ENCODE measurements around the gene LCP2. TPM values are rescaled to one million over a fixed set of nuclear protein-coding genes. Genes with fewer than 3 reads are reported as not detected.

Gene LCP2
- total and polyA plus RNA-seq, 10 of the 15 experiments (the other 5 are each of a cell fraction or from before 2014, with no cell fraction given): 8.0 to 50.5 (median 20.6) TPM

DNA sequence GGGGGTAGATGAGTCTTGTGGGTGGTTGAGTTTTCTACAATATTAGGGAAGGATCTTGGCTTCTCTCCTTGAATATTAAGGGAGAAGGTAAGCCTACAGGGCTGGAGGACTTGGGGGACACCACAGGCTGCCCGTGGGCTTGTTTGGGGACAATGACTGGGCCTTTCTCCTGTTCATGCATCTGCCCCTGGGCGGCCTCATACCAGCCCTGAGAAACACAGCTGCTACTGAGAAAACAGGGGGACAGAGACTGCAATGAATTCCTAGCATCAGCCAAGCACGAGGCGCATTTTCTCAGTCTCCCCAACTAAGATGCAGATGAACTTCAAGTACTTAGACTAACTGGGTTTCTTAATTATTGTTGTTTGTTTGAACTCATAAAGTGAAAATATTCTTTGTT, 40.2 kb downstream of the LCP2 start (continued):
- no peak for TF ChIP-seq RBBP5 (conservative IDR thresholded peaks at IDR 0.05)
- TF ChIP-seq, protein P1, sequence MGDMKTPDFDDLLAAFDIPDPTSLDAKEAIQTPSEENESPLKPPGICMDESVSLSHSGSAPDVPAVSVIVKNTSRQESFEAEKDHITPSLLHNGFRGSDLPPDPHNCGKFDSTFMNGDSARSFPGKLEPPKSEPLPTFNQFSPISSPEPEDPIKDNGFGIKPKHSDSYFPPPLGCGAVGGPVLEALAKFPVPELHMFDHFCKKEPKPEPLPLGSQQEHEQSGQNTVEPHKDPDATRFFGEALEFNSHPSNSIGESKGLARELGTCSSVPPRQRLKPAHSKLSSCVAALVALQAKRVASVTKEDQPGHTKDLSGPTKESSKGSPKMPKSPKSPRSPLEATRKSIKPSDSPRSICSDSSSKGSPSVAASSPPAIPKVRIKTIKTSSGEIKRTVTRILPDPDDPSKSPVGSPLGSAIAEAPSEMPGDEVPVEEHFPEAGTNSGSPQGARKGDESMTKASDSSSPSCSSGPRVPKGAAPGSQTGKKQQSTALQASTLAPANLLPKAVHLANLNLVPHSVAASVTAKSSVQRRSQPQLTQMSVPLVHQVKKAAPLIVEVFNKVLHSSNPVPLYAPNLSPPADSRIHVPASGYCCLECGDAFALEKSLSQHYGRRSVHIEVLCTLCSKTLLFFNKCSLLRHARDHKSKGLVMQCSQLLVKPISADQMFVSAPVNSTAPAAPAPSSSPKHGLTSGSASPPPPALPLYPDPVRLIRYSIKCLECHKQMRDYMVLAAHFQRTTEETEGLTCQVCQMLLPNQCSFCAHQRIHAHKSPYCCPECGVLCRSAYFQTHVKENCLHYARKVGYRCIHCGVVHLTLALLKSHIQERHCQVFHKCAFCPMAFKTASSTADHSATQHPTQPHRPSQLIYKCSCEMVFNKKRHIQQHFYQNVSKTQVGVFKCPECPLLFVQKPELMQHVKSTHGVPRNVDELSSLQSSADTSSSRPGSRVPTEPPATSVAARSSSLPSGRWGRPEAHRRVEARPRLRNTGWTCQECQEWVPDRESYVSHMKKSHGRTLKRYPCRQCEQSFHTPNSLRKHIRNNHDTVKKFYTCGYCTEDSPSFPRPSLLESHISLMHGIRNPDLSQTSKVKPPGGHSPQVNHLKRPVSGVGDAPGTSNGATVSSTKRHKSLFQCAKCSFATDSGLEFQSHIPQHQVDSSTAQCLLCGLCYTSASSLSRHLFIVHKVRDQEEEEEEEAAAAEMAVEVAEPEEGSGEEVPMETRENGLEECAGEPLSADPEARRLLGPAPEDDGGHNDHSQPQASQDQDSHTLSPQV (IDR thresholded peaks at IDR 0.05): no peak
- TF ChIP-seq, protein P2, sequence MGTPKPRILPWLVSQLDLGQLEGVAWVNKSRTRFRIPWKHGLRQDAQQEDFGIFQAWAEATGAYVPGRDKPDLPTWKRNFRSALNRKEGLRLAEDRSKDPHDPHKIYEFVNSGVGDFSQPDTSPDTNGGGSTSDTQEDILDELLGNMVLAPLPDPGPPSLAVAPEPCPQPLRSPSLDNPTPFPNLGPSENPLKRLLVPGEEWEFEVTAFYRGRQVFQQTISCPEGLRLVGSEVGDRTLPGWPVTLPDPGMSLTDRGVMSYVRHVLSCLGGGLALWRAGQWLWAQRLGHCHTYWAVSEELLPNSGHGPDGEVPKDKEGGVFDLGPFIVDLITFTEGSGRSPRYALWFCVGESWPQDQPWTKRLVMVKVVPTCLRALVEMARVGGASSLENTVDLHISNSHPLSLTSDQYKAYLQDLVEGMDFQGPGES (IDR thresholded peaks at IDR 0.05): no peak
- TF ChIP-seq, protein P3, sequence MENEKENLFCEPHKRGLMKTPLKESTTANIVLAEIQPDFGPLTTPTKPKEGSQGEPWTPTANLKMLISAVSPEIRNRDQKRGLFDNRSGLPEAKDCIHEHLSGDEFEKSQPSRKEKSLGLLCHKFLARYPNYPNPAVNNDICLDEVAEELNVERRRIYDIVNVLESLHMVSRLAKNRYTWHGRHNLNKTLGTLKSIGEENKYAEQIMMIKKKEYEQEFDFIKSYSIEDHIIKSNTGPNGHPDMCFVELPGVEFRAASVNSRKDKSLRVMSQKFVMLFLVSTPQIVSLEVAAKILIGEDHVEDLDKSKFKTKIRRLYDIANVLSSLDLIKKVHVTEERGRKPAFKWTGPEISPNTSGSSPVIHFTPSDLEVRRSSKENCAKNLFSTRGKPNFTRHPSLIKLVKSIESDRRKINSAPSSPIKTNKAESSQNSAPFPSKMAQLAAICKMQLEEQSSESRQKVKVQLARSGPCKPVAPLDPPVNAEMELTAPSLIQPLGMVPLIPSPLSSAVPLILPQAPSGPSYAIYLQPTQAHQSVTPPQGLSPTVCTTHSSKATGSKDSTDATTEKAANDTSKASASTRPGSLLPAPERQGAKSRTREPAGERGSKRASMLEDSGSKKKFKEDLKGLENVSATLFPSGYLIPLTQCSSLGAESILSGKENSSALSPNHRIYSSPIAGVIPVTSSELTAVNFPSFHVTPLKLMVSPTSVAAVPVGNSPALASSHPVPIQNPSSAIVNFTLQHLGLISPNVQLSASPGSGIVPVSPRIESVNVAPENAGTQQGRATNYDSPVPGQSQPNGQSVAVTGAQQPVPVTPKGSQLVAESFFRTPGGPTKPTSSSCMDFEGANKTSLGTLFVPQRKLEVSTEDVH (IDR thresholded peaks at IDR 0.05; ENCODE audit: low read depth, partially characterized antibody): no peak
- TF ChIP-seq, protein P4, sequence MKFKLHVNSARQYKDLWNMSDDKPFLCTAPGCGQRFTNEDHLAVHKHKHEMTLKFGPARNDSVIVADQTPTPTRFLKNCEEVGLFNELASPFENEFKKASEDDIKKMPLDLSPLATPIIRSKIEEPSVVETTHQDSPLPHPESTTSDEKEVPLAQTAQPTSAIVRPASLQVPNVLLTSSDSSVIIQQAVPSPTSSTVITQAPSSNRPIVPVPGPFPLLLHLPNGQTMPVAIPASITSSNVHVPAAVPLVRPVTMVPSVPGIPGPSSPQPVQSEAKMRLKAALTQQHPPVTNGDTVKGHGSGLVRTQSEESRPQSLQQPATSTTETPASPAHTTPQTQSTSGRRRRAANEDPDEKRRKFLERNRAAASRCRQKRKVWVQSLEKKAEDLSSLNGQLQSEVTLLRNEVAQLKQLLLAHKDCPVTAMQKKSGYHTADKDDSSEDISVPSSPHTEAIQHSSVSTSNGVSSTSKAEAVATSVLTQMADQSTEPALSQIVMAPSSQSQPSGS (IDR thresholded peaks at IDR 0.05; ENCODE audit: low read length): no peak
- no peak for TF ChIP-seq MEF2A (IDR thresholded peaks at IDR 0.05; ENCODE audit: insufficient read depth, low read depth, low read length)
